Central memory CD4-positive, alpha-beta T cell (primary cell): ENCODE measurements around the gene KCTD8.
"Not testable (repeated sequence)": the region's sequence is repeated elsewhere in the genome, so short reads cannot be mapped to it uniquely, and the experiment has no call there.

Experiments
- DNase-seq: peaks from one replicate; pipeline ENCODE4 v3.0.0; 2022

KCTD8 gene

DNA sequence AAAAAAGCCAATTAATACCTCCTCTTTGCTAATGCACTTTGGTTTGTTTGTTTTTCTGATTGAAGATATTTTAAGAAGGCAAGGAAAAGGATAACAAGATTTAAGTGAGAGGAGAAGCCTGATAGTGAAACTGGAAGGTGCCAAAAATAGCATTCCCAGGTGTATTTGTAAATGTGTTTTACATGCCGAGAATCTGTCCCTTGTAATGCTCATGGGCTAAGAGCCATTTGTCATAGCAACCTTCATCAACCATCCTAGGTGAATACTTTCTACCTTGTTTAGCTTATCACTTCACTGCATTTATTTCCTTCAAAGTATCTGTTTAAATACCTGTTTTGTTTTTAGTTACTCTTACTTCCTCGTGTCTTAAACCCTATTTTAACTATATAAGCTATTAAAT, 127.8 kb downstream of the KCTD8 start:
- no peak for DNase-seq

DNA sequence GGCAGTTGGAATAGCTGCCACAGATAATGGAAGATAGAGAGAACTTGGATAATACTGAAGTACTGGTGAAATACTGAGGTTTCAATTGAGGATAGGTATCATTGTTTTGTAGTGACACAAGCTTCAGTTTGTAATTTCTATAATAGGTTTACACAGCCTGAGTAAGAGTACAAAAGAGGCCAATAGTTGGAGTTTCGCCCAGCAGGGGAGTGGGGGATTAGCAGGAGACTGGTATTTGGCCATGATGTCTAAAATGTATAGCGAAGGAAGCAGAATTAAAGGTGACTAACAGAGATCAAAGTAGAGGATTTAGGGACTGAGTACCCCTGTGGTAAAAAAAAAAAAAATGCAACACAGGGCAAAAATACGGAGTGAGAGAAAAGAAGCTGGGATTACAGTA, 129.5 kb downstream of the KCTD8 start:
- no peak for DNase-seq

DNA sequence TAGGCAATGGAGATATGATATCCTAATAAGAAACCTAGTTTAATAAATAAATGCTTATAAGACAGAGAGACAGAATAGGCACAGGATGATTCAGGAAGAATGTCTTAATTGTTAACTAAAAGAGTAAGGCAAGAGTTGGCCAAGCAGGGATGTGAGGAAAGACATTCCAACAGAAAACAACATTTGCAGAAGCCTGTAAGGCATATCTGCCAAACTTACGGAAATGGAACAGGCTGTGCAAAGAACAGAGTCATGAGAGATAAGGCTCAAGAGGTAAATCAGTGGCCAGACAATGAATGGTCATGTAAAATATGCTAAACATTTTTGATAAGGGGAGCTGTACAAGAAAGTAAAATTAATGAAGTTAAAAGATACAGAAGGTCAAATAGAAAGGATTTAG, 134.9 kb downstream of the KCTD8 start:
- DNase-seq, result no peak

DNA sequence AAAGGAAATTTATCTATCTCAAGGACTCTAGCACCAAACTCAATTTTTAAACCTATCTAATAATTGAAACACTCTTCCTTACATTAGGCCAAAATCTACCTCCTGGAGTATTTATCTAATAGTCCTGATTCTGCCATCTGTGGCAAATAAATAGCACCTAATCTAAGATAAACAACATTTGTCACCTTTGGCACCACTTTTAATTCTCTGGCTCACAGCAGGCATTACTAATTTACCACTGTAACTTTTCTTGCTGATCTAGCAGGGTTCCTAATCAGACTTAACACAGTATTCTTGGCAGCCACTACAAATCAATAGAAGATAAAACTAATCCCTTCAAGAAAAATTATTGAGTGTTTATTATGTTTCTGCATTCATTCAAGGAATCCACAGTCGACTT, 161.1 kb downstream of the KCTD8 start:
- no peak for DNase-seq

DNA sequence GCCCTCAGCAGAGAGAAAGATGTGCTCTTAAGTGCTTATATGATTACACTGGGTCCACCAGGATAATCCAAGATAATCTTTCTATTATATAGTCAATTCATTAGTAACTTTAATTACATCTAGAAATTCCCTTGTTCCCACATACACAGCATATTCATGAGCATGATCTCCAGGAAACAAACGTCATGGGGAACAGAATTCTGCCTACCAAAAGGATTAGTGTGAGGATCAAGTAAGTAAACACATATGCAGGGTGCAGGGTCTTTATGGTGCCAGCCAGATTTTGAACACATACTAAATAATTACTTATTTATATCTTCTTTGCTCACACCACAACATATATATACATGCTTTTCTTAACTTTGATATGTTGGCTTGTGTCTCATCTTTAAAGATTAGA, 169.1 kb downstream of the KCTD8 start:
- no peak for DNase-seq

DNA sequence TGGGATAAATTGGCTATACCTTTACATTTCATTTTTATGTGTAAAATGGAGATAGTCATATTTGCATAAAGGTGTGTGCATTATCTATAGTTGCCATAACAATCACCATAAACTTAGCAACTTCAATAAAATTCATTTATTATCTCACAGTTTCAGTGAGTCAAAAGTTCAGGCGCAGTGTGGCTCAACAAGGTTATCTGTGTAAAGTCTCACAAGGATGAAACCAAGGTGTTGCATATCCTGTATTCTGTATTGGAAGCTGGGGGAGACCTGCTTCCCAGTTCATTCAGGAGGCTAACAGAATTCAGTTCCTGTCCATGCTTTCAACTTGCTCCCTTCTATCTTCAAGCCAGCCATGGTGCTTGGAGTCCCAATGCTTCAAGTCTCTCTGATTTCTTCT, 169.5 kb downstream of the KCTD8 start:
- no peak for DNase-seq

DNA sequence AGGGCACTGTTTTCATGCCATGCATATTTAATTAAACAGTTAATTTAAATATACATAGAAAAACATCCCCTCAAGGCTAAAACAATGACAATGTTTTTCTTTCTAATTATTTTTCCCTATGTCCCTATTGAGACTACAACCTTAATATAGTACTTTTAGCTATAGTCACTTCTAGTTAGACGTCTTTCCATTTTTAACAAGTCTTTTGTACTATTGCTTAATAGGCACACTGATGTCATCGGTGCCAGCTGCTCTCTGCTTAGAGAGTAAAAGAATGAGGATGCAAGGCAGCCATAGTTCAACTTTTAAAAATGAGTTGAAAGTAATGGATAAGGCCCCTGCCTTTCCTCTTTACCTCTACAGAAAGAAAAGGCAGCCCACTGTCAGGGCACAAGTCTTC, 191.1 kb downstream of the KCTD8 start:
- no peak for DNase-seq

DNA sequence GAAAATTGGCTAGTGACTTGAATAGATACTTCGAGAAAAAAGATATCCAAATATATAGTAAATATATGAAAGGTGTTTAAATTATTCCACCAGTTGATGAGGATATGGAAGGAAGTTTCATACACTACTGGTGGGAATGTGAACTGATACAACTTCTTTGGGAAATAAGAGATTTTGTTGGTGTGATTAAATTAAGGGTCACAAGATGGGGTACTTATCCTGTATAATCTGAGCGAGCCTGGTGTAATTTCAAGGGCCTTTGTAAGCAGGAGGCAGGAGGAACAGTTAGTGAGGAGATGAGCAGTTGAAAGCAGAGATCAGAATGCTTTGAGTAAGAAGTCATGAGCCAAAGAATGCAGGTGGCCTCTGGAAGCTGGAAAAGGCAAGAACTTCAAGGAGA, 192.2 kb downstream of the KCTD8 start:
- no peak for DNase-seq

DNA sequence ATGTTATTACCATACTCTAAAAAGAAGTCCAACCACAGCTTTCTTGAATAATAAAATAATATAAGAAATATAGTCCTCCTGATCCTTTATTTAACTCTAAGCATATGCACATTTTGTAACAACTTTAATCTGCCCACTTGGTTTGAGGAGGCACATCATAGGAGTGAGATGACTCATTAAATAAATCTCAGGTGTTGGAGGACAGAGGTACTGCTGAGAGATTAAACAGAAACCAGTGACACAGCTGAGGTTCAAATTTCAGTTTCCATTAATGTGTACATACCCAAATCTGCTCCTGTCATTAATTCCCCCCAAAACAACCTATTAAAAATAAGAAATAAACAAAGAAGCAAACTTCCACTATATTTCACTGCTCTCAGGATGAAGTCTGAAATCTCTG, 211.0 kb downstream of the KCTD8 start:
- no peak for DNase-seq

DNA sequence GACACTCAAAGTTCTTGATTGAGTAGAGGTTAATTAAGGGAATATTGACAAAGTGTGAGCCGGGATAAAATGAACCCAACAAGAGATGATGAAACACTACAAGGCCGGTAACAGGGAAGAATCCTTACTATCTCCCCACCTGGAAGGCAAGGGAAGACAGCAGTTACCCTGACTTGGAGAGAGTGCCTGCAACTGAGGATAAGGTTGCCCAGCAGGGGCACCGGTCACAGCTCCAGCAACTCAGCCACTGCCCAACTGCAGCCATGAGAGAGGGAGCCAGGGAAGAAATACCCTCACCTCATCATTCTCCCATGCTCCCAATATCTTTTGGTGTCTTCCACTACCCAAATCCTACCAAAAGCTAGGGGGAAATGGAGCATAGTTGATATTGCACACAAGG, 212.7 kb downstream of the KCTD8 start:
- DNase-seq, result no peak

DNA sequence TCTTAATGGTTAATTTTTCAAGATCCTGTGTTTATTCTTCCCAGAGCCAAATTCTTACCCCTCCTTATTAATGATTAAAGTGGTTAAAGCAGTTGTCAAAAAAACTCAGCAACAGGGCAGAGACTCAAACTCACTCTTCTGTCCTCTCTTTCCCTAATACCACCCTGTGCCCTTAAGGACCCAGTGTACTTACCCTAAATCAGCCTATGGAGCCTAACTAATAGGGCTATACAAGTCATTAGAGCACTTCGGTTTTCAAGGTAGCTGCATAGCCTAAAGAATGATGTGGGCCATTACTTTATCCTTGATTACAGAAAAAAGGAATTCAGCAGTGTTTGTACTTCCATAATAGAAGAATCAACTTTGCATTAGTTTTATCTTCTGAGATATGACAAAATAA, 216.3 kb downstream of the KCTD8 start:
- no peak for DNase-seq

DNA sequence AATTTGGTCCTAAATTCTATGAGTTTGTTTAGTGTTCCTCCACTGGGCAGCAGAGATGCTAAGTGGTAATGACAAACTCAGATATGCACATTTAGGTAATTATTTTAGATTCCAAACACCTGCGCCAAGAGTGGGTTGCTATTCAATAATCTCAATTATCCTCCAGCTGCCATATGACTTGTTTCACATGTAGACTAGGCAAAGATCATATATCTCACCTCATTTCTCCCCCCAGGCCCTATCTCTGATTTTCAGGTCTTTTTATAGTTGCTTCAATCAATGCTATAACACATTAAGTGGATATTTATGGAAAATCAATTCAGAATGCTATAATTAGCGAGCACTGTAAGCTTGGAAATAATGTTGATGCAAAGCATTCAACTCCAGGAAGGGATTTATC, 217.6 kb downstream of the KCTD8 start:
- DNase-seq, result no peak

DNA sequence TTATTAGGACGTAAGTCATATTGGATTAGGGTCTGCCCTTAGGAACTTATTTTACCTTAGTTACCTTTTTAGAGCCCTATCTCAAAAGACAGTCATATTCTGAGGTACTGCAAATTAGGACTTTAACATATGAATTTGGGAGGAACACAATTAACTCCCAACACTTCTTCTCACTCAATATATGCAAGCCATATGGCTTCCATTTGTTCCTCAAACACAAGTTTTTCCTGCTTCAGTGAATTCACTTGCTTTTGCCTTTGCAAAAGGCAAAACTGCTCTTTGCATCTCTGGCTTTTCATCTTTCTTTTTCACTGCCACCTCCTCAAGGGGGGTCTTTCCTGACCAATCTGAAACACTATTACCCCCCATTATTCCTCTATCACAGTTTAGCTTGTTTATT, 220.3 kb downstream of the KCTD8 start:
- no peak for DNase-seq

DNA sequence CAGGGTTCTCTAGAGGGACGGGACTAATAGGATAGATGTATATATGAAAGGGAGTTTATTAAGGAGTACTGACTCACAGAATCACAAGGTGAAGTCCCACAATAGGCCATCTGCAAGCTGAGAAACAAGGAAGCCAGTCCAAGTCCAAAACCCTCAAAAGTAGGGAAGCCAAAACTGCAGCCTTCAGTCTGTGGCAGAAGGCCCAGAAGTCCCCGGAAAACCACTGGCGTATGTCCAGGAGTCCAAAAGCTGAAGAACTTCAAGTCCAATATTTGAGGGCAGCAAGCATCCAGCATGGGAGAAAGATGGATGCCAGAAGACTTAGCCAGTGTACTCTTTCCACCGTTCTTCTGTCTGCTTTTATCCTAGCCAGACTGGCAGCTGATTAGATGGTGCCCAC, 227.2 kb downstream of the KCTD8 start:
- DNase-seq, result no peak

DNA sequence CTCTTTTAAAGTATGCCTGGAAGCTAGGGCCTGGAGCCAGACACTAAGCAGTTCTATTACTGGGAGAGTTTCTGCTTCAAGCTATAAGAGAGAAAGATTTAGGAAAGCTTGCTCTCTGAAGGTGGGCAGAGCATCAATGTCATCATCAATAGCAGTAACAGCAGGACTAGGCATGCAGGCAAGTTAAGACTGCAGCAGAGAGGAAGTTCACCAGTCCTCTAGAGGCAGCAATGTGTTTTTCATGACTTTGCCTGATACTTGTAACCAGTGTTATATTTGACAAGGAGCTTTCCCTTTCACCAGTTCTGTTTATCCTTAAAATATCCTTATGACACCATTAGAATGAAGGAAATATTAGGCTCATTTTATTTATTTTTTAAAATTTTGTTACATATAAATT, 237.9 kb downstream of the KCTD8 start:
- DNase-seq, result no peak

DNA sequence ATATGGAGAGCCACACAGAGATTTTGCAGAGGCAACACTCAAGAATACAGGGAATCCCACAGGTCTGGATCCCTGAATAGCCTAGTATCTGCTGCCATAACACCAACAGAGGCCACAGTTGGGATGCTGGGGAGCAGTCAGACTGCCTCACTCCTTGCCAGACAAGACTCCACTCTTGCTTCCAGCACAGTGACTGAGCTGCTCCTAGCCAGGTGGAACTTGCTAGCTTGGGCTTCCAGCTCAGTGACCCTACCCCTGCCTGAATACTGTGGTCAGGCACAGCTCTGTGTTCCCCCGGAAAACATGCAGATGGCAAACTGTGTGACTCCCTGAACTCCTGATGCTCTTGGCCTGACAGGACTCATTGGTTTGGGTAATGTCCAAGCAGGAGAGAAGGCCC, 251.8 kb downstream of the KCTD8 start:
- no peak for DNase-seq

DNA sequence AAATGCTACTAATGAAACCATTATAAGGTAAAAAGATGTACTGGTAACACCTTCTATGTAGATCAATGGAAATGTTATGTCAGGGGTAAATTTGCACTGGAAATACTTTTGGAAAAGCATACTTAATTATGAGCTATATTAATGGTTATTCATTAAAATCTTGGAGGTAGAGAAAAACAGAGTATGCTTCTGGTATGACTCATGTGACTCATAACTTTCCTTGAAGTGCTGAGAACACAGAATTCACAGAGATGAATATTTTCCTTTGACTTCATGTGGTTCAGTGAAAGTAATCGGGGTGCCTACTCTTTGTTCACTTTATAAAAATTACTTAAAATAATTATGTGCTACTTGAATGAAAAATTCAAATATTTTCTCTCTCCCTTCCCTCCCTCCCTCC, 254.2 kb downstream of the KCTD8 start:
- DNase-seq, result no peak

DNA sequence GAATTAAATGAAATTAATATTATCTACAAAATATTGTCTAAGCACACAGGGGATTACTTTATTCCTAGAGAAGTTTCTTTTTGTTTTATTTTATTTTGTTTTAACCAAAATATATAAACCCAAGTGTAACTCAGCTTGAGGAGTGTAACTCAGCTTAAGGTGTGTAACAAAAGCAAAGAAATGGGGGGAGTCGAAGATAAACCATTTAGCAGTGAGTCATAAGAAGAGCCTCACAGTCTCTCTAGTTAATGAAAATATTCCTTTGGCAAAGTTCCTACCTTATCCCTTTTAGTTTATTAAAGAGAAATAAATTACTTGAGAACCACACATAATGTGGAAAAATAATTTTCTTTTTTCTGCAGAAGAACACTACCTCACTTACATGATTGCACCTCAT, 261.8 kb downstream of the KCTD8 start:
- no peak for DNase-seq

DNA sequence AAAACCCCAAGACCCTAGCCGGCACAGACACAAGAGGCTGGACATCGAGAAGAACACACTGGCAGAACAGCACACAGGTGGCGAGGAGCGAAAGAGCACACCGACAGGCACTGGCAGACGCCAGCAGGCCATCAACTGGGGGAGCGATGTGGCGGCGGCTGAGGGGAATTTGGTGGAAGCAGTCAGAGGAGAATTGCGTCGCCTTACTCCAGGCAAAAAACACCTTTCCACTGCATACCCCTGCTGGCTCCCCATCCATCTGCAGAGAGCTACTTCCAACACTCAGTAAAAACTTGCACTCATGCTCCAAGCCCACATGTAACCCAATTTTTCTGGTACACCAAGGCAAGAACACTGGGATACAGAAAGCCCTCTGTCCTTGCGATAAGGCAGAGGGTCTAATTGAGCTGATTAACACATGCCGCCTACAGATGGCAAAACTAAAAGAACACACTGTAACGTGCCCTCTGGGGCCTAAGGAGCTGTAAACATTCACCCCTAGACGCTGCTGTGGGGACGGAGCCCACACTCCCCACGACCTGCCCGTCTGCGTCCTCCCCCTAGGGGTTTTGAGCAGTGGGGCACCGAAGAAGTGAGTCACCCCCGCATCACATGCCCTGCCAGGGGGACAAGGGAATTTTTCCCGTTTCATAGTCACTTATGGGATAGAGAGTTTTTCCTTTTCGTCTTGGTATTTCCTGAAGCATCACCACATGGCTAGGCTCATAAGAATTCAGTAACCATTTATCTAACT, 262.3 kb downstream of the KCTD8 start:
- no peak for DNase-seq

DNA sequence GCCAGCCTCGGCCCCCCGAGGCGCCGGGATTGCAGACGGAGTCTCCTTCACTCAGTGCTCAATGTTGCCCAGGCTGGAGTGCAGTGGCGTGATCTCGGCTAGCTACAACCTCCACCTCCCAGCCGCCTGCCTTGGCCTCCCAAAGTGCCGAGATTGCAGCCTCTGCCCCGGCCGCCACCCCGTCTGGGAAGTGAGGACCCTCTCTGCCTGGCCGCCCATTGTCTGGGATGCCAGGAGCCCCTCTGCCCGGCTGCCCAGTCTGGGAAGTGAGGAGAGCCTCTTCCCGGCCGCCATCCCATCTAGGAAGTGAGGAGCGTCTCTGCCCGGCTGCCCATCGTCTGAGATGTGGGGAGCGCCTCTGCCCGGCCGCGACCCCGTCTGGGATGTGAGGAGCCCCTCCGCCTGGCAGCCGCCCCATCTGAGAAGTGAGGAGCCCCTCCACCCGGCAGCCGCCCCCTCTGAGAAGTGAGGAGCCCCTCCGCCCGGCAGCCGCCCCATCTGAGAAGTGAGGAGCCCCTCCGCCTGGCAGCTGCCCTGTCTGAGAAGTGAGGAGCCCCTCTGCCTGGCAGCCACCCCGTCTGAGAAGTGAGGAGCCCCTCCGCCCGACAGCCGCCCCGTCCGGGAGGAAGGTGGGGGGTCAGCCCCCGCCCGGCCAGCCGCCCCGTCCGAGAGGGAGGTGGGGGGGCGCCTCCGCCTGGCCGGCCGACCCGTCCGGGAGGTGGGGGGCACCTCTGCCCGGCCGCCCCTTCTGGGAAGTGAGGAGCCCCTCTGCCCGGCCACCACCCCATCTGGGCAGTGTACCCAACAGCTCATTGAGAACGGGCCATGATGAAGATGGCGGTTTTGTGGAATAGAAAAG, 266.9 kb downstream of the KCTD8 start:
- not testable (repeated sequence) for DNase-seq

DNA sequence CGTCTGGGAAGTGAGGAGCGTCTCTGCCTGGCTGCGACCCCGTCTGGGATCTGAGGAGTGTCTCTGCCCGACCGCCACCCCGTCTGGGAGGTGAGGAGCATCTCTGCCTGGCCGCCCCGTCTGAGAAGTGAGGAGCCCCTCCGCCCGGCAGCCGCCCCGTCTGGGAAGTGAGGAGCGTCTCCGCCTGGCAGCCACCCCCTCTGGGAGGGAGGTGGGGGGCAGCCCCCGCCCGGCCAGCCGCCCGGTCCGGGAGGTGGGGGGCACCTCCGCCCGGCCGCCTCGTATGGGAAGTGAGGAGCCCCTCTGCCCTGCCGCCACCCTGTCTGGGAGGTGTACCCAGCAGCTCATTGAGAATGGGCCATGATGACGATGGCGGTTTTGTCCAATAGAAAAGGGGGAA, 280.8 kb downstream of the KCTD8 start:
- not testable (repeated sequence) for DNase-seq

DNA sequence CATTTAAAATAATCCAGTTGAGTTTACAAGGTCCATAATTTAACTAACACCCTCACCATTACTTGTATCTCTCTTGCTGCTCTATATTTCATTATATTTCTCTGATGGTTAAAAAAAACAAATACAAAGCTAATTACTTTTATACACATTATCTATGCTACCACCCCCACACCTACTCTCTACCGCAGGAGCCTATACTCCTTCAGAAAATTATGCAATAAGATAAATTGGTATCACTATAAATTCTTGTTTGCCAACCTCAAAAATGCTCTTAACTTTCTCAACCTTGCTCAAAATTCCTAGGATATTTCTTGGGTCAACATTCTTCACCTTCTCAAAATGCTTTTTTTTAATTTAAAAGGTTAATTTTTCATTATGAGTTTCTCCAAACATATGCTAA, 282.7 kb downstream of the KCTD8 start:
- DNase-seq, result no peak

DNA sequence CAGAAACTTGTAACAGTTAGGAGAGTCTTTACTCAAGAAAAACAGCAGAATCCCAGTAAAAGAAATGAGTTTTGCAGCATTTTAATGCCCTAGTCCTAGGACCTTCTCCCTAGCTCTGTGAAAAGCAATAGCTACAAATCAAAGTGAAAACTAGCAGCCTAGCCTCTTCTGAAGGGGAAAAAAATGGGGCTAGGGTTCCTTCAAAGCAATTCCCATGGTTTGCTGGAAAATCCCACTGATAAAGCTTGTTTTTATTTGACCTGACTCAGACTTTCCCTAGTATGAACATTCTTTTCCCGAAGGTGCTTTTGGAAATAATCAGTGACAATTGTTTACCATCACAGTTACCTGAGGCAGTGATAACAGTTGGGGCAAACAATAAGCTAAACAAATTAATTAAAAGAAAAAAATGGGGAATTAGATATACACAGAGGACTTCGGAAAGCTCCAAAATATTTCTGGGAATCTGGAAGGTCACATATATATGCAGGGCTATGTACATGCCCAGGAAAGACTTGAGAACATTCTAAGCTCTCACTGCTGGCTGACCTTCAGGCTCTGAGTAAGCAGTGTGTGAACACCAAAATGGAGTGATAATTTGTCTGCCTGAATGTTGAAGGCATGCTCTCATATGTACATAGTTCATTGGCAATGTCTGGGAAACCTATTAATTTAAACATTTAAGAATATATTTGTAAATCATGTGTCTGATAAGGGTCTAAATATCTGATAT, 285.9 kb downstream of the KCTD8 start:
- DNase-seq, result no peak

DNA sequence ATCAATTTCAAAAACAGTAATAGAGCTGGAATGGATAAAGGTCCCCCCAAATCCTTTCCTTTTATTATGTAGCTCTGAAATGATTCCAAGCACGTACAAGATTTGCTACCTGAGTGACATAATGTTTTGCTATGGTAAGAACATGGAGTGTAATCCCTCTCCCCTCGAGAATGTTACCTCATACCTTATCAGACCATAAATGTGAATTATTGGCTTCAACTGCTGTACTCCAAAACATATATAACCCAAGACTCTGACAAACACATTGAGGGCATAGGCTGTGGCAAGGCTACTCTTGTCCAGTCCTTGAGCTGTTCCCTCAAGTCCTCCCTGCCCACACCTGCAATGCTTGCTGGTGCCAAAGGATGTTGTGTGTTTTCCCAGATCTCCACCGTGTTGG, 286.9 kb downstream of the KCTD8 start:
- no peak for DNase-seq
